Upper lobe of left lung (tissue), 6 donors: ENCODE measurements around the gene DIP2C. TPM values are rescaled to one million over a fixed set of nuclear protein-coding genes. Genes with fewer than 3 reads are reported as not detected.

Experiments
- ATAC-seq, 2 donors: fragments of 200-7000 bp; cut with Tn5 transposase; one replicate each; pipeline ENCODE4 v1.9.1; 2022; ENCODE audit warnings: mild to moderate bottlenecking in 2 of 2, moderate library complexity in 2 of 2; ENCODE audit not compliant: low FRiP score in 2 of 2
- DNase-seq, 2 donors: peaks; one replicate each; pipeline ENCODE4 v3.0.0-alpha.2; 2019 to 2020
- H3K27ac ChIP-seq, 4 donors: fragments of 200-600 bp; sonication (generic); one replicate each; pipeline ENCODE4 v1.5.1; 2016 to 2019
- H3K27me3 ChIP-seq, 4 donors: fragments of 200-600 bp; sonication (generic); one replicate each; pipeline ENCODE4 v1.5.1; 2017 to 2019
- H3K36me3 ChIP-seq, 4 donors: fragments of 200-600 bp; sonication (generic); one replicate each; pipeline ENCODE4 v1.5.1; 2016 to 2019
- H3K4me1 ChIP-seq, 4 donors: fragments of 200-600 bp; sonication (generic); one replicate each; pipeline ENCODE4 v1.5.1; 2018 to 2019
- H3K4me3 ChIP-seq, 4 donors: fragments of 200-600 bp; sonication (generic); one replicate each; pipeline ENCODE4 v1.5.1; 2017 to 2019; ENCODE audit warnings: mild to moderate bottlenecking in 2 of 4, moderate library complexity in 1 of 4
- H3K9me3 ChIP-seq, 4 donors: fragments of 200-600 bp; sonication (generic); one replicate each; pipeline ENCODE4 v1.5.1; 2018 to 2019
- EP300 ChIP-seq, 4 donors: sonication (generic); formaldehyde crosslinking; IDR thresholded peaks; one replicate each; pipeline ENCODE4 v1.5.1; 2017; ENCODE audit warnings: antibody characterized with exemption in 4 of 4, control low read depth in 2 of 4
- POLR2A ChIP-seq, 4 donors: fragments of 450-650 bp; IDR thresholded peaks; one replicate each; pipeline ENCODE4 v1.5.1; 2016 to 2017; ENCODE audit warnings: antibody characterized with exemption in 4 of 4, mild to moderate bottlenecking in 2 of 4
- POLR2AphosphoS5 ChIP-seq, 2 donors: sonication (generic); formaldehyde crosslinking; IDR thresholded peaks; one replicate each; pipeline ENCODE4 v1.5.1; 2017; ENCODE audit warnings: antibody characterized with exemption in 2 of 2
- WGBS, 2 donors: methylation state at CpG; one replicate each; pipeline ENCODE4 v1.1.5; 2017 to 2018; 5-methylcytosine and 5-hydroxymethylcytosine counted together
- total RNA-seq, 6 donors: library from RNA; depleted of rRNA in 4 of 6; stranded (reverse); fragments of >200 nt in 4 of 6; gene quantifications; one replicate each; pipeline versions ENCODE4 v1.1.0 to v1.2.1, GENCODE V29; 2016 to 2021
- TF ChIP-seq, protein P1 (sequence below), 6 experiments: fragments of 450-650 bp in 4 of 6; fragments of 200-600 bp in 2 of 6; sonication (generic) in 2 of 6; IDR thresholded peaks; one replicate each; pipeline ENCODE4 v1.5.1; 2016 to 2019; ENCODE audit warnings: antibody characterized with exemption in 6 of 6
- donor health status: DM: no; HTN: no; CAD: no; lungs with moderate emphysema.
- donor health status: DM: no; HTN: yes; CAD: no; lungs with severe emphysema.

The DIP2C gene
- total RNA-seq, 6 donors from 2014 or later, result 11.6 to 32.5 (median 14.7) TPM

DNA sequence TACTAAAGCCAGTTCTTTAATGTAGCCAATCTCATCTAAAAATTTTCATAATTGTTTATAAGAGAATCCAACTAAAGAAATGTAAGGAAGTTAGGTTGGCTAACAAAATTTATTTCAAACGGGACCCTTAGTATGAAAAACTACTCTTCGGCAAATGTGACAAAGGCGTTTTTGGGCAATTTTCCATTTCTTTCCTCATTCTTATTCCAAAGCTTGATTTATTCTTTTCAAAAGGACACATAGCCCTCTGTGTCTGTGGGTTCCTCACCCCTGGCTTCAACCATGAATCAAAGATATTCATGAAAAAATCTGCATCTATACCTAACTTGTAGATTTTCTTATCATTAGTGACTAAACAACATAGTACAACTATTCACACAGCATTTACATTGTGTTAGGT, 358.3 kb downstream of the DIP2C start:
- Histone ChIP-seq H3K4me1 (peaks cover 0 to 8% (median 4%) of the 10 kb centered on the region in 4 donors), H3K9me3 (no peaks in the 10 kb centered on the region), H3K27me3 (no peaks in the 10 kb centered on the region), H3K4me3 (no peak overlapping the region), H3K27ac (no peak overlapping the region), H3K36me3 (peaks cover 0 to 9% (median 4%) of the 10 kb centered on the region in 4 donors)
- TF ChIP-seq EP300 (IDR thresholded peaks at IDR 0.05), result no peak
- DNase-seq (no peak), ATAC-seq (no peak)
- WGBS, 2 donors, result 90 to 91% methylated on average over 3 of the region's 3 CpGs

DNA sequence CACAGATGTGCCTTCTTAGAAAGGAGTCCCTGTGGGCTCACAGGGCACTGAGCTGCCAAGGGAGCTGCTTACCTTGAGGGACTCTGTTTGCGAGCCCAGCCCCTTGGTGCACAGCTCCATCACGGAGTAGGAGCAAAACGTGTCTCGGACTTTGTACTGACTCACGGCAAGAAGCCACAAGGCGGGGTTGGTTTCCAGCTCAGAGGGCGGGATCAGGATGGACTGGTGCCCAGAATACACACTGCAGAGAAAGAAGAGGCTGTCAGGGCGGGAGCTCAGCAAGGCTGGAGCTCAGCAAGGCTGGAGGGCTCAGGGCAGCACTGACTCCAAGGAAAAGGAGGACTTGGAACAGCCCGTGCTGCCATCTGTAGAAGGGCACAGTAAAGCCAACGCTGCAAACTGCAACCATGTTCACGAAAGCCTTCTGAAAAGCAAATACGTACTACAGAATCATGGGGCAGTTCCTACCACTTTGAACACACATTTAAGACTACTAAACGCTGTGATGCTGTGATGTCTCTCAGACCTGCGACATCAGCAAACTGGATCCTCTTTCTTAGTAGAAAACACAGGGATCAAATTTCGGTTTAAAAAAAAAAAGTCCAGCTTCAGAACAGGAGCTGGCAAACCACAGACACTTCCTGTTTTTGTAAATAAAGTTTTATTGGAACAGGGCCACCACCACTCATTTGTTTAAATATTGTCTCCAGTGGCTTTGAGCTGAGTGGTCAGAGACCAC, 359.9 kb downstream of the DIP2C start:
- WGBS, 2 donors, result 32% methylated on average over 15 of the region's 15 CpGs
- peak; percentile 81 to 91 for ATAC-seq
- Histone ChIP-seq H3K9me3 (no peaks in the 10 kb centered on the region), H3K4me3 (peak overlapping the region in 1 of 4 donors; percentile 7), H3K4me1 (peaks cover under 1 to 8% (median 4%) of the 10 kb centered on the region in 4 donors), H3K27ac (peak overlapping the region in 1 of 4 donors; percentile 32), H3K36me3 (peaks cover 0 to 12% (median 6%) of the 10 kb centered on the region in 4 donors), H3K27me3 (no peaks in the 10 kb centered on the region)
- TF ChIP-seq POLR2AphosphoS5 (IDR thresholded peaks at IDR 0.05) (peak in 1 of 2 donors; percentile 32), POLR2A (IDR thresholded peaks at IDR 0.05) (no peak)
- TF ChIP-seq, protein P1, sequence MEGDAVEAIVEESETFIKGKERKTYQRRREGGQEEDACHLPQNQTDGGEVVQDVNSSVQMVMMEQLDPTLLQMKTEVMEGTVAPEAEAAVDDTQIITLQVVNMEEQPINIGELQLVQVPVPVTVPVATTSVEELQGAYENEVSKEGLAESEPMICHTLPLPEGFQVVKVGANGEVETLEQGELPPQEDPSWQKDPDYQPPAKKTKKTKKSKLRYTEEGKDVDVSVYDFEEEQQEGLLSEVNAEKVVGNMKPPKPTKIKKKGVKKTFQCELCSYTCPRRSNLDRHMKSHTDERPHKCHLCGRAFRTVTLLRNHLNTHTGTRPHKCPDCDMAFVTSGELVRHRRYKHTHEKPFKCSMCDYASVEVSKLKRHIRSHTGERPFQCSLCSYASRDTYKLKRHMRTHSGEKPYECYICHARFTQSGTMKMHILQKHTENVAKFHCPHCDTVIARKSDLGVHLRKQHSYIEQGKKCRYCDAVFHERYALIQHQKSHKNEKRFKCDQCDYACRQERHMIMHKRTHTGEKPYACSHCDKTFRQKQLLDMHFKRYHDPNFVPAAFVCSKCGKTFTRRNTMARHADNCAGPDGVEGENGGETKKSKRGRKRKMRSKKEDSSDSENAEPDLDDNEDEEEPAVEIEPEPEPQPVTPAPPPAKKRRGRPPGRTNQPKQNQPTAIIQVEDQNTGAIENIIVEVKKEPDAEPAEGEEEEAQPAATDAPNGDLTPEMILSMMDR (IDR thresholded peaks at IDR 0.05), result peak in 1 of 6 experiments; percentile 5
- DNase-seq, result peak in 1 of 2 donors; percentile 71

- DNase-seq, result no peak
Measured at GRCh38 chr10:327889-328852, 361.3 kb downstream of the DIP2C start.

GRCh38 chr10:326894-327635, 362.4 kb downstream of the DIP2C start:
- Histone ChIP-seq H3K9me3 (no peaks in the 10 kb centered on the region), H3K27me3 (no peaks in the 10 kb centered on the region), H3K4me3 (no peak overlapping the region), H3K4me1 (peaks cover 4 to 9% (median 7%) of the 10 kb centered on the region in 4 donors), H3K36me3 (peaks cover 0 to 12% (median 6%) of the 10 kb centered on the region in 4 donors), H3K27ac (no peak overlapping the region)
- DNase-seq, result peak in 1 of 2 donors; percentile 61
- ATAC-seq, result no peak
- 91 to 92% methylated on average over 27 to 29 of the region's 29 CpGs for WGBS, 2 donors
- TF ChIP-seq, protein P1 (IDR thresholded peaks at IDR 0.05), result no peak
- TF ChIP-seq POLR2AphosphoS5 (IDR thresholded peaks at IDR 0.05) (no peak), POLR2A (IDR thresholded peaks at IDR 0.05) (no peak), EP300 (IDR thresholded peaks at IDR 0.05) (no peak)

More at GRCh38 chr10:327889-328852, 361.3 kb downstream of the DIP2C start:
- Histone ChIP-seq H3K27ac (no peak overlapping the region), H3K9me3 (no peaks in the 10 kb centered on the region), H3K27me3 (no peaks in the 10 kb centered on the region), H3K4me3 (no peak overlapping the region), H3K36me3 (peaks cover 0 to 12% (median 6%) of the 10 kb centered on the region in 4 donors), H3K4me1 (peaks cover 4 to 9% (median 7%) of the 10 kb centered on the region in 4 donors)
- TF ChIP-seq, protein P1 (IDR thresholded peaks at IDR 0.05), result no peak
- TF ChIP-seq POLR2A (IDR thresholded peaks at IDR 0.05) (no peak), EP300 (IDR thresholded peaks at IDR 0.05) (no peak), POLR2AphosphoS5 (IDR thresholded peaks at IDR 0.05) (no peak)
- ATAC-seq, result no peak
- WGBS, 2 donors, result 90 to 92% methylated on average over 22 of the region's 22 CpGs
